GM12891 (cell line): ENCODE measurements around the gene SMAD3.

Experiments
- PAX5 ChIP-seq: IDR thresholded peaks from 2 replicates; pipeline ENCODE4 v1.6.1; 2011; ENCODE audit warnings: low read length, moderate library complexity, mild to moderate bottlenecking; ENCODE audit not compliant: insufficient read depth, severe bottlenecking
- POLR2A ChIP-seq: IDR thresholded peaks from 2 replicates; pipeline ENCODE4 v1.6.1; 2011; ENCODE audit warnings: low read depth, low read length, control low read depth
- POLR2AphosphoS5 ChIP-seq: IDR thresholded peaks from 2 replicates; pipeline ENCODE4 v1.6.1; 2011; ENCODE audit warnings: low read depth, low read length, control low read depth
- POU2F2 ChIP-seq: IDR thresholded peaks from 2 replicates; pipeline ENCODE4 v1.6.1; 2011; ENCODE audit warnings: low read depth, mild to moderate bottlenecking, control low read depth, low read length, moderate library complexity
- SPI1 ChIP-seq: IDR thresholded peaks from 2 replicates; pipeline ENCODE4 v1.6.1; 2011; ENCODE audit warnings: low read depth, low read length, control low read depth
- TAF1 ChIP-seq: IDR thresholded peaks from 2 replicates; pipeline ENCODE4 v1.6.1; 2011; ENCODE audit warnings: low read depth, low read length, control low read depth

DNA sequence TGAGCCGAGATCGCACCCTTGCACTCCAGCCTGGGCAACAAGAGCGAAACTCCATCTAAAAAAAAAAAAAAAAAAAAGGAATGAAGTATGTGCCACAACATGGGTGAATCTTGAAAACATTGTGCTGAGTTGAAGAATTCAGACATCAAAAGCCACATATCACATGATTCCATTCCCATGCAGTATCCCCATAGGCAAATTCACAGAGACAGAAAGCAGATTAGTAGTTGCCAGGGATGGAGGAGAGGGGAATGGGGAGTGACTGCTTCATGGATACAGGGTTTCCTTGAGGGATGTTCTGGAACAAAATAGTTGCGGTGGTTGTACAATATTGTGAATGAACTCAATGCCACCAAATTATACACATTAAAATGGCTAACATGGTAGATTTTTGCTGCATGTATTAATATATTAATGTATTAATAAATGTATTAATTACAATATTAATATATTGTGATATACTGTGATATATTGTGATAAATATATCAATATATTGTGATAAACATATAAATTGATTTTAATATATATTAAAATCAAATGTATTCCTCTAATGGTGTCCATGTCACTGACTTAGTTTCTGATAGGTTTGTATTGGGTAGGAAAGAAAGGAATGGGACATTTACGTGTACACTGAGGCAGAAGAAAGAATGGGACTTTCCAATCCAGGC lies 34.9 kb downstream of the SMAD3 start:
- TF ChIP-seq TAF1, result no peak
- TF ChIP-seq POLR2AphosphoS5, result no peak
- no peak for TF ChIP-seq SPI1
- no peak for TF ChIP-seq POLR2A
- no peak for TF ChIP-seq POU2F2
- TF ChIP-seq PAX5, result no peak
